Type B pancreatic cell (in vitro differentiated cells): ENCODE results near the gene GMDS. TPM values are rescaled to one million over a fixed set of nuclear protein-coding genes. Genes with fewer than 3 reads are reported as not detected.
"Not testable (repeated sequence)": the region's sequence is repeated elsewhere in the genome, so short reads cannot be mapped to it uniquely, and the experiment has no call there.

Source experiments
- DNase-seq: peaks from one replicate; pipeline ENCODE4 v3.0.0; 2021; ENCODE audit warnings: mixed read lengths; ENCODE audit not compliant: unreplicated experiment; ENCODE audit errors: extremely low spot score
- H3K27ac Mint-ChIP-seq: 2 replicates; pipeline ENCODE4 v1.8.0; 2021; ENCODE audit warnings: mild to moderate bottlenecking, mixed read lengths
- H3K27me3 Mint-ChIP-seq: 2 replicates; pipeline ENCODE4 v1.8.0; 2021; ENCODE audit warnings: mixed read lengths
- H3K36me3 Mint-ChIP-seq: 2 replicates; pipeline ENCODE4 v1.8.0; 2021; ENCODE audit warnings: mixed read lengths
- H3K4me1 Mint-ChIP-seq: one replicate; pipeline ENCODE4 v1.8.0; 2021; ENCODE audit warnings: mixed read lengths; ENCODE audit not compliant: unreplicated experiment
- H3K4me3 Mint-ChIP-seq: 2 replicates; pipeline ENCODE4 v1.8.0; 2021; ENCODE audit warnings: mild to moderate bottlenecking, mixed read lengths
- H3K9me3 Mint-ChIP-seq: 2 replicates; pipeline ENCODE4 v1.8.0; 2021; ENCODE audit warnings: mixed read lengths
- total RNA-seq: library from RNA; stranded (reverse); gene quantifications from 2 replicates; pipeline ENCODE4 v1.2.1, GENCODE V29; 2021; ENCODE audit warnings: low replicate concordance
- TF ChIP-seq, protein P1 (sequence below): fragments of 200-600 bp; sonication (generic); conservative IDR thresholded peaks from 2 replicates; pipeline ENCODE4 v1.5.0; 2021; ENCODE audit warnings: antibody characterized with exemption, mild to moderate bottlenecking

The GMDS gene
- total RNA-seq, 1 donor from 2014 or later = 41.3 TPM

DNA sequence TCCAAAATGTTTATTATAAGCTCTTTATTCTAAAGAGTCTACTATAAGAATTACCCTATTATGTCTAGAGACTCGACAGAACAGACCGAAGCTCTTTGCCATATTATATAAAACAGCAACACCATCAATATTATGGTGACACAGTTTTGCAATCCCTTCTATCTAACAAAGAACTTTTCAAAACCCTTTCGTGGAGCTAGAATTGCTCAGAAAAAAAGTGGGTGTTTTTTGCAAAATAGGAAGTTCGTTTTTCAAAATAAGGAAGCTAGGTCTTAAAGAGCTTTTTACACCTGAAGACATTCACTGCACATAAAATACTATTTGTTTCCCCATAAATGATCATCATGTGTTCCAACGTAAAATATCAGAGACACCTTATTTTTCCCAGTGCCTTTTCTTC is 395.7 kb downstream of the GMDS start:
- Mint-ChIP-seq H3K4me3 (no peak overlapping the region), H3K4me1 (peaks cover 20% of the 10 kb centered on the region), H3K36me3 (peaks cover 8% of the 10 kb centered on the region), H3K27me3 (peaks cover 19% of the 10 kb centered on the region), H3K9me3 (no peaks in the 10 kb centered on the region), H3K27ac (no peak overlapping the region)
- TF ChIP-seq, protein P1, sequence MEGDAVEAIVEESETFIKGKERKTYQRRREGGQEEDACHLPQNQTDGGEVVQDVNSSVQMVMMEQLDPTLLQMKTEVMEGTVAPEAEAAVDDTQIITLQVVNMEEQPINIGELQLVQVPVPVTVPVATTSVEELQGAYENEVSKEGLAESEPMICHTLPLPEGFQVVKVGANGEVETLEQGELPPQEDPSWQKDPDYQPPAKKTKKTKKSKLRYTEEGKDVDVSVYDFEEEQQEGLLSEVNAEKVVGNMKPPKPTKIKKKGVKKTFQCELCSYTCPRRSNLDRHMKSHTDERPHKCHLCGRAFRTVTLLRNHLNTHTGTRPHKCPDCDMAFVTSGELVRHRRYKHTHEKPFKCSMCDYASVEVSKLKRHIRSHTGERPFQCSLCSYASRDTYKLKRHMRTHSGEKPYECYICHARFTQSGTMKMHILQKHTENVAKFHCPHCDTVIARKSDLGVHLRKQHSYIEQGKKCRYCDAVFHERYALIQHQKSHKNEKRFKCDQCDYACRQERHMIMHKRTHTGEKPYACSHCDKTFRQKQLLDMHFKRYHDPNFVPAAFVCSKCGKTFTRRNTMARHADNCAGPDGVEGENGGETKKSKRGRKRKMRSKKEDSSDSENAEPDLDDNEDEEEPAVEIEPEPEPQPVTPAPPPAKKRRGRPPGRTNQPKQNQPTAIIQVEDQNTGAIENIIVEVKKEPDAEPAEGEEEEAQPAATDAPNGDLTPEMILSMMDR = no peak
- DNase-seq = no peak

DNA sequence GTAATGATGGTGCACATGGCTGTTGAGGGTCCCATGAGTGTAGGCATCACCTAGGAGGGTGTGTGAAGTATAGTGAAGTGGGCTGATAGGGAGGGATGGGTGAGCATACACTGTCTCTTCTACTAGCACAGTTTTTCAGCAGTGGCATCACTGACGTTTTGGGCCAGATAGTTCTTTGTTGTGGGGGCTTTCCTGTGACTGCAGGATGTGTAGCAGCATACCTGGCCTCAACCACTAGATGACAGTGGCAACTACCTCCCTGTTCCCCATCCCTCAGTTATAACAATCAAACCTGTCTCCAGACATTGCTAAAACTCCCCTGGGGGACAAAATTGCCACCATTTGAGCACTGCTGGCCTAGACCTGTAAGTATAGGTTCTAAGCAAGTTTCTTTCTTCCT is 396.7 kb downstream of the GMDS start:
- peaks cover 8% of the 10 kb centered on the region for H3K36me3 Mint-ChIP-seq
- TF ChIP-seq, protein P1 = no peak
- H3K27ac Mint-ChIP-seq = no peak overlapping the region
- H3K27me3 Mint-ChIP-seq = peaks cover 17% of the 10 kb centered on the region
- H3K9me3 Mint-ChIP-seq = no peaks in the 10 kb centered on the region
- peaks cover 20% of the 10 kb centered on the region for H3K4me1 Mint-ChIP-seq
- DNase-seq = no peak
- no peak overlapping the region for H3K4me3 Mint-ChIP-seq

DNA sequence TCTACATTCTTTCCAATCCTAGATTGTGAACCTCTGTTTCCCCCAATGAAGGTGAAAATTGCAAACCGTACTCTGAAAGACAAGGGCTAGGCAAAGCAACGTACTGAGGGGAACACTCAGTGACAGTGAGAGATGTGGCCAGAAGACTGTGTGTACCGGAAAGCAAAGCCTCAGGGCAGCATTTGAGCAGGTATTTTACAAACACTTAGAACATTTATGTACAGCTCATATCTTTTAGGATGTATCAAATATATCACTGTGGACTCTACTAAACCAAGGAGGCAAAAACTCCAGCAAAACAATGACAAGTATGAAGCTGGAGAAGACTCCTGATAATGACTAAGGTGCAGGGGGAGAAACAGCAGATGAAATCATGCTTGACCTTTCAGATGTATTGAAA is 398.8 kb downstream of the GMDS start:
- DNase-seq = no peak
- Mint-ChIP-seq H3K9me3 (no peaks in the 10 kb centered on the region), H3K4me3 (no peak overlapping the region), H3K27ac (no peak overlapping the region), H3K36me3 (peaks cover 8% of the 10 kb centered on the region), H3K27me3 (peaks cover 13% of the 10 kb centered on the region), H3K4me1 (peaks cover 20% of the 10 kb centered on the region)
- TF ChIP-seq, protein P1 = no peak

DNA sequence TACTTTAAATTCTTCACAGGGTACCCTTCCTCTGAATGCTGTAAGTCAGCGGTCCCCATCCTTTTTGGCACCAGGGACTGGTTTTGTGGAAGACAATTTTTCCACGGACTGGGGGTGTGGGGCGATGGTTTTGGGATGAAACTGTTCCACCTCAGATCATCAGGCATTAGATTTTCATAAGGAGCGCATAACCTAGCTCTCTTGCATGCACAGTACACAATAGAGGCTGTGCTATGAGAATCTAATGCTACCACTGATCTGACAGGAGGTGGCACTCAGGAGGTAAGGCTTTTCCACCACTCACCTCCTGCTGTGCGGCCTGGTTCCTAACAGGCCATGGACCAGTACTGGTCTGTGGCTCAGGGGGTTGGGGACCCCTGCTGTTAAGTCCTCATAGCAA is 399.9 kb downstream of the GMDS start:
- Mint-ChIP-seq H3K4me1 (peaks cover 11% of the 10 kb centered on the region), H3K27me3 (peaks cover 13% of the 10 kb centered on the region)
- H3K36me3 Mint-ChIP-seq, H3K9me3 Mint-ChIP-seq, H3K27ac Mint-ChIP-seq, H3K4me3 Mint-ChIP-seq, DNase-seq: not testable (repeated sequence)

DNA sequence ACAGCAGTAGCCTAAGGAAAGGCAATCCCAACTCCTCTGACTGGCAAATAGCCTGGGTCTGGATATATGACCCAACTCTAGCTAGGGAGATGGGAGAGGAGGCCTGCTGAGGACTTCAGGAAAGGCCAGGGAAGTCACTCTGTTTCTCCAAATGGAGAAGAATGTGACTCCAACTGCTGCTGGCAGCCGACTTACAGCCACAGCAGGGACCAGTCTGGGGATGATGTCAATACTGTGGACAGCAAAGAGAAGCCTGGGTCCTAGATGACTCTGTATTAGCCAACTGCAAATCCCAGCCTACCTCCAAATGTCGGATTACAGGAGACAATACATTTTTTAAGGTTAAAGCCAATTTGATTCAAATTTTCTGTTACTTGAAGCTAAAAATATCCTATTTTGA is 403.1 kb downstream of the GMDS start:
- TF ChIP-seq, protein P1 = no peak
- no peak for DNase-seq
- no peaks in the 10 kb centered on the region for H3K36me3 Mint-ChIP-seq
- peaks cover 6% of the 10 kb centered on the region for H3K27me3 Mint-ChIP-seq
- peaks cover 25% of the 10 kb centered on the region for H3K4me1 Mint-ChIP-seq
- H3K9me3 Mint-ChIP-seq = no peaks in the 10 kb centered on the region
- H3K4me3 Mint-ChIP-seq = no peak overlapping the region
- H3K27ac Mint-ChIP-seq = no peak overlapping the region

DNA sequence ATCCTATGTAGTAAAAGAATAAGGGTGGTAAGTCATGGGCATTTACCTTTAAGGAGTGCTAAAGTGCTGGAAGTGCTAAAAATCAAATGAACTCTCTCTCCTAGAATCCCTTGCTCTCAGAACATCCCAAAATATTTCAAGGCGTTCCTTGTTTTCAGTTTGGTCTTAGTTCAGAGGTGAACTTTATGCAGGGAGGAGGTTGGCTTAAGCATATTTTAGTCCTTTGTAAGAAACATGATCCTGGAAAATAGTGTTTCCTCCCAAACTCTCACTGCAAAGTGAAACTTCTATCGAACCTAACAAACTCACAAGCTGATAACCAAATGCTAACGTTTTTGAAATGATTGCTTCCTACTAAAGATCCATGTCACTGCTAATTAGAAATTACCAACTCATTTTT is 404.3 kb downstream of the GMDS start:
- Mint-ChIP-seq H3K4me1 (peaks cover 37% of the 10 kb centered on the region), H3K27ac (no peak overlapping the region), H3K9me3 (no peaks in the 10 kb centered on the region), H3K27me3 (peaks cover 11% of the 10 kb centered on the region), H3K4me3 (no peak overlapping the region), H3K36me3 (no peaks in the 10 kb centered on the region)
- TF ChIP-seq, protein P1 = no peak
- DNase-seq = no peak
